VCaP (cell line): ENCODE data around the gene KYAT1.

Experiments used
- H3K27ac ChIP-seq: fragments of 450-650 bp; 2 replicates; pipeline ENCODE4 v1.5.1; 2017
- CTCF ChIP-seq: fragments of 450-650 bp; conservative IDR thresholded peaks from 2 replicates; pipeline ENCODE4 v1.5.1; 2017; ENCODE audit warnings: mild to moderate bottlenecking, moderate library complexity

KYAT1 gene

DNA sequence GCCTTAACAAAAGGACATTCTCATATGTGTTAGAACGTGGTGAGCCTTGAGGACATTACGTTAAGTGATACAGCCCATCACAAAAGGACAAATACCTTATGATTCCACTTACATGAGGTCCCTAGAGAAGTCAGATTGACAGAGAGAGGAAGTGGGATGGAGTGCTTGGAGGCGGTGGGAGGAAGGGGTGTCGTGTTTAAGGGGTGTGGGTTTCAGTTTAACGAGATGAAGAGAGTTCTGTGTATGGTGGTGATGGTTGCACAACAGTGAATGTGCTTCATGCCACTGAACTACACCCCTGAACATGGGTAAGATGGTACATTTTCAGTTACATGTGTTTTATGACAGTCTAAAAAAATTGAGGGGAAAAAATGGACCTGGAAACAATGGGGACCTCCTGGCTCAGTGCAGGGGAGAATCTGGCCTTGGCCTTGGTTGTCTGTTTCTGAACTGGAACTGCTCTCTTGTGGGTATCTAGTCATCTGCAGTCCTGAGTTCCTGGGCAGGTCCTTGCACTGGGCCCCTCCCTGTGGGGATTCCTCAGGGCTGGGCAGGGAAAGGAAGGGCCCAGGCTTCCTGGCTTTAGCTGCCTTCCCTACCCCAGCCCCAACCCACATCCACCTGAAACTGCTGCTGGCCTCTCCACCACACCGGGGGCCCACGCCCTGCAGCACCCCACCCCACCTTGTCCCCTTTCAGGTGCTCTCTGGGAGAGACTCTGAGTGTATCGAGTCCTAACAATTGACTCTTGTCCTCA, 18.0 kb upstream of the KYAT1 start:
- TF ChIP-seq CTCF, result no peak

GRCh38 chr9:128898845-128899565, 17.3 kb upstream of the KYAT1 start:
- TF ChIP-seq CTCF, result no peak
- no peak overlapping the region for H3K27ac ChIP-seq

More for the DNA sequence above, 18.0 kb upstream of the KYAT1 start:
- no peak overlapping the region for H3K27ac ChIP-seq

DNA sequence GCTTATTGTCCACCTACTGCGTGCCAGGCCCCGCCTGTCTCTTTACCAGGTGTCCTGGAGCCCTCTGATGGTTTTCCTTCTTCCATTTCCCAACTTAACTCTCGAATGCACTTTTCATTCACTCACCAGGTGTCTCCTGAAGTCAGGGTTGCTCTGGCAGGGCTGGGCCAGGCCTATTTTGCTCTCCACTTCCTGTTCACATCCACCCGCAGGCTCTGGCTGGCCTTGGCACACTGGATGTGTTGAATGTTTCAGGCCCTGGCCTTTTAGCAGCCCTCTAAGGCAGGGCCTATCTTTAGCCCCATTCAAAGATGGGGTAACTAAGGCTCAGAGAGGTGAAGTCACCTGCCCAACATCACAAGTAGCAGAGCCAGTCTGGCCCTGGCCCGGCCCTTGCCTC, 16.6 kb upstream of the KYAT1 start:
- H3K27ac ChIP-seq, result no peak overlapping the region
- no peak for TF ChIP-seq CTCF

DNA sequence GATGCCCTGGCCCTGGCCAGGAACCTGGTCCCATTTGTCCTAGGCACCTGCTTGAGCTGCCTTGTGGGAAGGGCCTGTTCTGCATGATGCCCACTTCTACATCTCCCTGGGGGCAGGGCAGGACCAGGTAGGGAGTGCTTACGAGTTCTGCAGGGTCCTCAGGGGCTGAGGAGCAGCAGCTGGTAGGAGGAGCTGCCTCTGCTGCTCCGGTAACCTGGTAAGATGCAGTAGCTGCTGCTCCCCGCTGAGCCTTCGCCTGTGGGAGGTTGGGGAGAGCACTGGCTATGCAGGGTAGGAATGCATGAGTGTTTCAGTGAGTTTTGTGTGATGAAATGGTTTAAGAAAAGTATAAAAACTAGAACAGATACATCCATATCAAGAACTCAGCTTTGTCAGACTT, 13.8 kb upstream of the KYAT1 start:
- TF ChIP-seq CTCF, result no peak
- no peak overlapping the region for H3K27ac ChIP-seq

DNA sequence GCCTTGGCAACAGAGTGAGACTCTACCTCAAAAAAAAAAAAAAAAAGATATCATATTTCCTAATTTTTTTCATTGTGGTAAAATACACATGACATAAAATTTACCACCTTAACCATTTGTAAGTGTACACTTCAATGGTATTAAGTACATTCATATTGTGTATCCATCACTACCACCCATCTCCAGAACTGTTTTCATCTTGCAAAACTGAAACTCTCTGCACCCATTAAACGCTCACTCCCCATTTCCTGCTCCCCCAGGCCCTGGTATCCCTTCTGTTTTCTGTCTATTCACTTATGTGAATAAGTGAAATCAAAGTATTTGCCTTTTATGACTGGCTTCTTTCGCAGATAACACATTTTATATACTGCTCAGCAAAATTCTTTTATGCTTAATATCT, 13.0 kb upstream of the KYAT1 start:
- TF ChIP-seq CTCF, result no peak
- no peak overlapping the region for H3K27ac ChIP-seq

- H3K27ac ChIP-seq, result no peak overlapping the region
- TF ChIP-seq CTCF, result no peak
Measured at GRCh38 chr9:128893354-128893753, 11.6 kb upstream of the KYAT1 start.

- TF ChIP-seq CTCF, result no peak
- 0 out of 2 replicates have a peak overlapping the region, but pooled peaks have one; percentile 5 for H3K27ac ChIP-seq
Measured at GRCh38 chr9:128892221-128892921, 10.6 kb upstream of the KYAT1 start.
